IPS-15b (cell line): ENCODE results near the gene DIPK1A.
"Not testable (repeated sequence)": the region's sequence is repeated elsewhere in the genome, so short reads cannot be mapped to it uniquely, and the experiment has no call there.

Experiments used
- H3K27me3 ChIP-seq: one replicate; pipeline ENCODE4 v1.6.1; 2013; ENCODE audit warnings: low read length; ENCODE audit not compliant: control insufficient read depth, insufficient read depth
- H3K36me3 ChIP-seq: one replicate; pipeline ENCODE4 v1.6.1; 2013; ENCODE audit warnings: low read length; ENCODE audit not compliant: control insufficient read depth, insufficient read depth
- H3K4me1 ChIP-seq: one replicate; pipeline ENCODE4 v1.6.1; 2013; ENCODE audit warnings: mild to moderate bottlenecking, low read length; ENCODE audit not compliant: control insufficient read depth, insufficient read depth
- H3K4me3 ChIP-seq: one replicate; pipeline ENCODE4 v1.5.1; 2013; ENCODE audit warnings: low read depth, low read length
- H3K9ac ChIP-seq: one replicate; pipeline ENCODE4 v1.6.1; 2013; ENCODE audit warnings: low read depth, mild to moderate bottlenecking, low read length
- H3K9me3 ChIP-seq: one replicate; pipeline ENCODE4 v1.6.1; 2013; ENCODE audit warnings: mild to moderate bottlenecking, low read length; ENCODE audit not compliant: control insufficient read depth, insufficient read depth

DIPK1A gene

GRCh38 chr1:92901699-92902405 is 59.4 kb downstream of the DIPK1A start:
- Histone ChIP-seq H3K4me1 (no peaks in the 10 kb centered on the region), H3K9me3 (no peaks in the 10 kb centered on the region), H3K36me3 (peaks cover 3% of the 10 kb centered on the region), H3K9ac (no peak overlapping the region), H3K27me3 (no peaks in the 10 kb centered on the region), H3K4me3 (no peak overlapping the region)

GRCh38 chr1:92901126-92901525 is 60.1 kb downstream of the DIPK1A start:
- H3K9me3 ChIP-seq, result no peaks in the 10 kb centered on the region
- no peaks in the 10 kb centered on the region for H3K4me1 ChIP-seq
- H3K36me3 ChIP-seq, result peaks cover 3% of the 10 kb centered on the region
- no peak overlapping the region for H3K4me3 ChIP-seq
- H3K9ac ChIP-seq, result no peak overlapping the region
- H3K27me3 ChIP-seq, result no peaks in the 10 kb centered on the region

GRCh38 chr1:92900539-92900938 is 60.7 kb downstream of the DIPK1A start:
- Histone ChIP-seq H3K4me3 (no peak overlapping the region), H3K9me3 (no peaks in the 10 kb centered on the region), H3K36me3 (peaks cover 3% of the 10 kb centered on the region), H3K9ac (no peak overlapping the region), H3K4me1 (no peaks in the 10 kb centered on the region), H3K27me3 (no peaks in the 10 kb centered on the region)

GRCh38 chr1:92899780-92900179 is 61.5 kb downstream of the DIPK1A start:
- Histone ChIP-seq H3K4me1 (no peaks in the 10 kb centered on the region), H3K36me3 (peaks cover 3% of the 10 kb centered on the region), H3K4me3 (no peak overlapping the region), H3K9ac (no peak overlapping the region), H3K27me3 (no peaks in the 10 kb centered on the region), H3K9me3 (no peaks in the 10 kb centered on the region)

- H3K27me3 ChIP-seq, H3K9me3 ChIP-seq, H3K36me3 ChIP-seq, H3K9ac ChIP-seq, H3K4me3 ChIP-seq, H3K4me1 ChIP-seq: not testable (repeated sequence)
Observed at GRCh38 chr1:92898053-92898452, 63.2 kb downstream of the DIPK1A start.

- H3K4me1 ChIP-seq, result no peaks in the 10 kb centered on the region
- no peaks in the 10 kb centered on the region for H3K27me3 ChIP-seq
- no peak overlapping the region for H3K4me3 ChIP-seq
- no peak overlapping the region for H3K9ac ChIP-seq
- H3K9me3 ChIP-seq, result no peaks in the 10 kb centered on the region
- no peaks in the 10 kb centered on the region for H3K36me3 ChIP-seq
Observed at GRCh38 chr1:92887465-92887864, 73.8 kb downstream of the DIPK1A start.

GRCh38 chr1:92886886-92887419 is 74.3 kb downstream of the DIPK1A start:
- no peaks in the 10 kb centered on the region for H3K4me1 ChIP-seq
- no peak overlapping the region for H3K9ac ChIP-seq
- H3K9me3 ChIP-seq, result no peaks in the 10 kb centered on the region
- no peak overlapping the region for H3K4me3 ChIP-seq
- no peaks in the 10 kb centered on the region for H3K36me3 ChIP-seq
- H3K27me3 ChIP-seq, result no peaks in the 10 kb centered on the region

GRCh38 chr1:92884195-92884594 is 77.1 kb downstream of the DIPK1A start:
- Histone ChIP-seq H3K4me3 (no peak overlapping the region), H3K27me3 (no peaks in the 10 kb centered on the region), H3K9ac (no peak overlapping the region), H3K4me1 (no peaks in the 10 kb centered on the region), H3K9me3 (no peaks in the 10 kb centered on the region), H3K36me3 (no peaks in the 10 kb centered on the region)

GRCh38 chr1:92883297-92883696 is 78.0 kb downstream of the DIPK1A start:
- no peak overlapping the region for H3K9ac ChIP-seq

GRCh38 chr1:92882819-92883218 is 78.4 kb downstream of the DIPK1A start:
- H3K36me3 ChIP-seq, result no peaks in the 10 kb centered on the region
- no peaks in the 10 kb centered on the region for H3K4me1 ChIP-seq
- H3K9ac ChIP-seq, result no peak overlapping the region
- no peak overlapping the region for H3K4me3 ChIP-seq
- no peaks in the 10 kb centered on the region for H3K9me3 ChIP-seq
- no peaks in the 10 kb centered on the region for H3K27me3 ChIP-seq

More at GRCh38 chr1:92883297-92883696, 78.0 kb downstream of the DIPK1A start:
- no peaks in the 10 kb centered on the region for H3K9me3 ChIP-seq
- no peak overlapping the region for H3K4me3 ChIP-seq
- H3K27me3 ChIP-seq, result no peaks in the 10 kb centered on the region
- H3K4me1 ChIP-seq, result no peaks in the 10 kb centered on the region
- H3K36me3 ChIP-seq, result no peaks in the 10 kb centered on the region

- no peaks in the 10 kb centered on the region for H3K4me1 ChIP-seq
- H3K27me3 ChIP-seq, result no peaks in the 10 kb centered on the region
- no peak overlapping the region for H3K4me3 ChIP-seq
- H3K9me3 ChIP-seq, result no peaks in the 10 kb centered on the region
- no peaks in the 10 kb centered on the region for H3K36me3 ChIP-seq
- H3K9ac ChIP-seq, result no peak overlapping the region
Observed at GRCh38 chr1:92881391-92881790, 79.9 kb downstream of the DIPK1A start.

GRCh38 chr1:92879316-92879968 is 81.8 kb downstream of the DIPK1A start:
- Histone ChIP-seq H3K9me3 (no peaks in the 10 kb centered on the region), H3K36me3 (no peaks in the 10 kb centered on the region)

More at GRCh38 chr1:92879316-92879968, 81.8 kb downstream of the DIPK1A start:
- H3K4me1 ChIP-seq, result no peaks in the 10 kb centered on the region
- H3K4me3 ChIP-seq, result no peak overlapping the region
- H3K27me3 ChIP-seq, result no peaks in the 10 kb centered on the region
- no peak overlapping the region for H3K9ac ChIP-seq
